K562 (cell line): Measurements from ENCODE around the gene HNRNPLL. TPM values are rescaled to one million over a fixed set of nuclear protein-coding genes. Genes with fewer than 3 reads are reported as not detected.
A peak's percentile ranks its signal among the peaks of the same experiment; 100 is the strongest.

Experiments
- ATAC-seq: fragments of 200-7000 bp; cut with Tn5 transposase; 3 replicates; pipeline ENCODE4 v1.9.1; 2020; ENCODE audit warnings: moderate library complexity
- BruUV-seq: library from RNA; stranded (reverse); fragments of 400-500 nt; replicated peaks from 2 replicates; lab custom pipeline; 2021; lab: Mats Ljungman, UMichigan
- CTCF ChIA-PET: fragments of 300-600 bp; formaldehyde crosslinking; extraction: SDS; loops from one replicate; lab custom pipeline; 2021; ENCODE audit warnings: low intra/inter-chr PET ratio; lab: Yijun Ruan, JAX
- POLR2A ChIA-PET: fragments of 300-600, 350-650 bp; sonication (Branson Sonifier 250); formaldehyde crosslinking; extraction: SDS; loops from one replicate; lab custom pipeline; 2021; ENCODE audit warnings: antibody characterized with exemption, inconsistent platforms; lab: Yijun Ruan, JAX
- DNase-seq, 4 experiments: peaks; one replicate each; pipeline versions ENCODE4 v3.0.0 to v3.0.0-alpha.2; 2011 to 2018; ENCODE audit warnings: low spot score in 3 of 4, mixed read lengths in 3 of 4; ENCODE audit errors: extremely low read depth in 1 of 4
- FAIRE-seq: peaks from 2 replicates; lab custom pipeline; 2011; peaks lifted over from hg19 to GRCh38; lab: Jason Lieb, UNC
- H2AFZ ChIP-seq: 2 replicates; pipeline ENCODE4 v1.6.0; 2011; ENCODE audit warnings: low read depth, low read length, control low read depth, inconsistent platforms
- H3K27ac ChIP-seq: fragments of 200-600 bp; 3 replicates; pipeline ENCODE4 v1.8.0; 2011; ENCODE audit warnings: low read depth, mild to moderate bottlenecking, control low read depth, inconsistent platforms, low read length, moderate library complexity, mixed read lengths; ENCODE audit errors: extremely low read depth
- H3K27me3 ChIP-seq, 2 experiments: fragments of 300-600 bp in 1 of 2; 2 replicates in 1 of 2; 3 replicates in 1 of 2; pipeline versions ENCODE4 v1.6.0 to v1.8.0; 2011; ENCODE audit warnings: inconsistent platforms in 2 of 2, low read length in 2 of 2, mild to moderate bottlenecking in 1 of 2, mixed read lengths in 1 of 2, moderate library complexity in 1 of 2; ENCODE audit not compliant: control insufficient read depth in 2 of 2, insufficient read depth in 2 of 2
- H3K36me3 ChIP-seq: fragments of 300-600 bp; 3 replicates; pipeline ENCODE4 v1.8.0; 2011; ENCODE audit warnings: mild to moderate bottlenecking, low read length, inconsistent platforms; ENCODE audit not compliant: control insufficient read depth, insufficient read depth
- H3K4me1 ChIP-seq, 2 experiments: fragments of 200-600 bp in 1 of 2; replicated peaks in 1 of 2; 2 replicates in 1 of 2; 3 replicates in 1 of 2; pipeline versions ENCODE4 v1.5.1 to v1.8.0; 2011; ENCODE audit warnings: inconsistent platforms in 2 of 2, low read length in 2 of 2, mild to moderate bottlenecking in 1 of 2, mixed read lengths in 1 of 2, moderate library complexity in 1 of 2; ENCODE audit not compliant: control insufficient read depth in 2 of 2, insufficient read depth in 2 of 2
- H3K4me2 ChIP-seq: 2 replicates; pipeline ENCODE4 v1.6.1; 2011; ENCODE audit warnings: low read length, control low read depth, inconsistent platforms, mixed read lengths; ENCODE audit not compliant: insufficient read depth
- H3K4me3 ChIP-seq: fragments of 200-600 bp; sonication (generic), shearing (Covaris generic); 2 replicates; pipeline ENCODE4 v1.5.1; 2016; ENCODE audit warnings: control low read depth, inconsistent platforms
- H3K79me2 ChIP-seq: fragments of 200-600 bp; 3 replicates; pipeline ENCODE4 v1.8.0; 2011; ENCODE audit warnings: low read length, inconsistent platforms; ENCODE audit not compliant: control insufficient read depth, insufficient read depth
- H3K9ac ChIP-seq, 2 experiments: 2 replicates each; pipeline versions ENCODE4 v1.6.0 to v1.6.1; 2011; ENCODE audit warnings: low read depth in 2 of 2, low read length in 2 of 2, control low read depth in 1 of 2, inconsistent platforms in 1 of 2, mild to moderate bottlenecking in 1 of 2, mixed read lengths in 1 of 2; ENCODE audit not compliant: insufficient read depth in 1 of 2
- H3K9me1 ChIP-seq: one replicate; pipeline ENCODE4 v1.6.0; 2011; ENCODE audit warnings: inconsistent platforms, mild to moderate bottlenecking, low read length, moderate library complexity; ENCODE audit not compliant: control insufficient read depth, insufficient read depth
- H3K9me3 ChIP-seq: replicated peaks from 2 replicates; pipeline ENCODE4 v1.5.1; 2011; ENCODE audit warnings: low read depth, low read length, inconsistent platforms; ENCODE audit not compliant: control insufficient read depth, insufficient read depth
- H4K20me1 ChIP-seq: replicated peaks from 2 replicates; pipeline ENCODE4 v1.6.1; 2011; ENCODE audit warnings: low read length, inconsistent platforms, mixed read lengths; ENCODE audit not compliant: control insufficient read depth, insufficient read depth
- ARID1B ChIP-seq: fragments of 450-650 bp; IDR thresholded peaks from 2 replicates; pipeline ENCODE4 v1.6.1; 2016; ENCODE audit warnings: antibody characterized with exemption, mild to moderate bottlenecking, inconsistent platforms
- CBFA2T2 ChIP-seq: fragments of 450-650 bp; conservative IDR thresholded peaks from 2 replicates; pipeline ENCODE4 v1.6.1; 2017; ENCODE audit warnings: mild to moderate bottlenecking
- CBFA2T3 ChIP-seq: fragments of 450-650 bp; IDR thresholded peaks from 2 replicates; pipeline ENCODE4 v1.6.1; 2017
- GABPA ChIP-seq: fragments of 200-800 bp; sonication (Bioruptor generic); conservative IDR thresholded peaks from 2 replicates; pipeline ENCODE4 v1.6.1; 2016; ENCODE audit warnings: low read depth, missing genetic modification characterization, missing compliant biosample characterization
- NR2F6 ChIP-seq: fragments of 450-650 bp; formaldehyde crosslinking; IDR thresholded peaks from 2 replicates; pipeline ENCODE4 v1.4.0; 2020; ENCODE audit warnings: mild to moderate bottlenecking
- POLR2AphosphoS2 ChIP-seq: IDR thresholded peaks from 2 replicates; pipeline ENCODE4 v1.6.1; 2012; ENCODE audit warnings: low read length, improper control_type of control experiment
- RBM22 ChIP-seq: fragments of 200-400 bp; formaldehyde crosslinking; IDR thresholded peaks from 2 replicates; pipeline ENCODE4 v1.6.1; 2018; ENCODE audit warnings: low read length, low read depth; ENCODE audit not compliant: poor library complexity, severe bottlenecking
- TAL1 ChIP-seq: fragments of 450-650 bp; IDR thresholded peaks from 2 replicates; pipeline ENCODE4 v1.6.1; 2016; ENCODE audit warnings: mild to moderate bottlenecking
- TCF3 ChIP-seq: sonication (generic); formaldehyde crosslinking; IDR thresholded peaks from 2 replicates; pipeline ENCODE4 v1.4.0; 2020; ENCODE audit warnings: mild to moderate bottlenecking, missing genetic modification reagents
- ZNF133 ChIP-seq: fragments of 250-450 bp; sonication (Bioruptor Pico); IDR thresholded peaks from 2 replicates; pipeline ENCODE4 v1.4.0; 2020; ENCODE audit warnings: mild to moderate bottlenecking
- WGBS: fragments of 100-300 bp; shearing (Covaris generic); methylation state at CpG from one replicate; pipeline ENCODE4 v1.1.6; 2016; ENCODE audit warnings: low coverage, mixed read lengths; ENCODE audit not compliant: insufficient coverage; ENCODE audit errors: missing lambda C conversion rate; 5-methylcytosine and 5-hydroxymethylcytosine counted together
- in situ Hi-C: fragments of 300-500 bp; cut with MboI; formaldehyde crosslinking; loops from 4 replicates; pipeline ENCODE4 v1.15.0; 2018; ENCODE audit warnings: inconsistent platforms, mixed read lengths
- intact Hi-C: fragments of 100-400 bp; cut with micrococcal nuclease; formaldehyde crosslinking; loops from 2 replicates; pipeline ENCODE4 v1.14.2; 2022
- polyA plus RNA-seq, 8 experiments: library from polyadenylated mRNA; depleted of rRNA in 4 of 8; stranded (reverse) in 5 of 8; unstranded in 3 of 8; fragments of >200 nt; fragmentation: Nextera tagmentation in 2 of 8; fragmentation: Illumina TruSeq in 1 of 8; extraction: Ambion mirVana in 2 of 8; extraction: Trizol in 1 of 8; gene quantifications; 2 replicates each; pipeline versions ENCODE4 v1.2.1 to v1.2.3, GENCODE V29; 2011 to 2014; ENCODE audit warnings: inconsistent platforms in 1 of 8, missing spikeins in 1 of 8
- total RNA-seq, 7 experiments: library from RNA; depleted of rRNA in 6 of 7; stranded (reverse); fragments of >200 nt in 6 of 7; fragmentation: Illumina TruSeq in 2 of 7; extraction: Trizol in 2 of 7; gene quantifications; 2 replicates each; pipeline versions ENCODE4 v1.2.1 to v1.2.3, GENCODE V29; 2011 to 2021; ENCODE audit warnings: low replicate concordance in 1 of 7
- TF ChIP-seq, protein P1 (sequence below): fragments of 450-650 bp; IDR thresholded peaks from 2 replicates; pipeline ENCODE4 v1.6.1; 2016
- TF ChIP-seq, protein P2 (sequence below): sonication (generic); IDR thresholded peaks from 2 replicates; pipeline ENCODE4 v1.6.1; 2016

HNRNPLL gene
- total and polyA plus RNA-seq, 9 of the 15 experiments (the other 6 are each of a cell fraction or from before 2014, with no cell fraction given): 19.8 to 135 (median 57.8) TPM

DNA sequence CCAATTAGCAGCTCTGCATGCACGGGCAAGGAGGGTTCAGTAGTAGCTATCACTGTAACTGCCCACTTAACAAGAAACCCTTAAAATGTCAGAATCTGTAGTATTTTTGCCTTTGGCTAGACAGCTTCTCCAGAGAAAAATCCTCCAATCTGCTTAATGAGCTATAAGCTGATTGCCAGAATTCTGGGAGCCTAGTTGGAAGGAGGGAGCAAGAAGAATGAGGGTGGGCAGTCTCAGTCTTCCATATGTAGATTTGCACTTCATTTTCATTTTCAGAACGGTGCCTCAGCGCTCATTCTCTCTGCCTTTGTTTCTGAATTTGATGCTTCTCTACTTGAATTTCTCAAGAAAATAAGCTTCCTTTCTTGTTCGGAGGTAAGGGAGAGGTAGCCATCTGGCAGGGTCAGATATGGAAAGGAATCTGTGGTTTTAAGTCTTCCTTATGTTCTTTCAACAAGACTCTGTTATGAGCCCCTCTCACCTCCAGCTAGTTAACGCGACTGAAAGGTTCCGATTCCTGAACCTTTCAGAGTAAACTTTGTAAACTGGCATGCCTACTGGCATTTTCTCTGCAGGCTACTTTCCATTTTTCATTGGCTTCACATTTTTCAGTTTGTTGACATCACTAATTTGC, 53.5 kb downstream of the HNRNPLL start:
- in situ Hi-C loops (no loop called here), intact Hi-C loops (no loop called here)
- Histone ChIP-seq H3K27me3 (no peaks in the 10 kb centered on the region), H3K4me1 (peaks cover 0 to 17% of the 10 kb centered on the region in 2 experiments; a peak in 4 of 5 replicates), H3K4me3 (no peak overlapping the region), H3K9me1 (no peaks in the 10 kb centered on the region), H4K20me1 (no peaks in the 10 kb centered on the region), H3K36me3 (no peaks in the 10 kb centered on the region; the same call in 2 of the 3 replicates), H3K27ac (no peak overlapping the region), H3K79me2 (no peaks in the 10 kb centered on the region), H3K4me2 (no peak overlapping the region), H2AFZ (no peak overlapping the region), H3K9me3 (no peaks in the 10 kb centered on the region), H3K9ac (no peak overlapping the region)
- CTCF ChIA-PET: no interaction called here
- no peak for ATAC-seq
- peak in 1 of 4 experiments; percentile 34 for DNase-seq
- no peak for FAIRE-seq
- WGBS: 18% methylated on average over 7 of the region's 7 CpGs
- BruUV-seq: no TSS peak
- POLR2A ChIA-PET: interaction anchor here (0.5 to 3.0 kb wide), 8 partner anchors 8 to 202 kb away, joined by 3 to 11 read pairs (median 3); partner anchors contain the start of gene SRSF7
- TF ChIP-seq CBFA2T2 (0 out of 2 replicates have a peak, but pooled peaks have one; percentile 12), RBM22 (no peak), GABPA (tag) (no peak), ZNF133 (CRISPR knock-in tag) (no peak), ARID1B (0 out of 2 replicates have a peak, but pooled peaks have one; percentile 9), CBFA2T3 (peak; percentile 40), TCF3 (peak; percentile 60), POLR2AphosphoS2 (peak; percentile 67; the same call in 1 of the 2 replicates), NR2F6 (CRISPR knock-in tag) (no peak), TAL1 (peak; percentile 20)
- TF ChIP-seq, protein P1, sequence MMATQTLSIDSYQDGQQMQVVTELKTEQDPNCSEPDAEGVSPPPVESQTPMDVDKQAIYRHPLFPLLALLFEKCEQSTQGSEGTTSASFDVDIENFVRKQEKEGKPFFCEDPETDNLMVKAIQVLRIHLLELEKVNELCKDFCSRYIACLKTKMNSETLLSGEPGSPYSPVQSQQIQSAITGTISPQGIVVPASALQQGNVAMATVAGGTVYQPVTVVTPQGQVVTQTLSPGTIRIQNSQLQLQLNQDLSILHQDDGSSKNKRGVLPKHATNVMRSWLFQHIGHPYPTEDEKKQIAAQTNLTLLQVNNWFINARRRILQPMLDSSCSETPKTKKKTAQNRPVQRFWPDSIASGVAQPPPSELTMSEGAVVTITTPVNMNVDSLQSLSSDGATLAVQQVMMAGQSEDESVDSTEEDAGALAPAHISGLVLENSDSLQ: 0 out of 2 replicates have a peak, but pooled peaks have one; percentile 14
- TF ChIP-seq, protein P2, sequence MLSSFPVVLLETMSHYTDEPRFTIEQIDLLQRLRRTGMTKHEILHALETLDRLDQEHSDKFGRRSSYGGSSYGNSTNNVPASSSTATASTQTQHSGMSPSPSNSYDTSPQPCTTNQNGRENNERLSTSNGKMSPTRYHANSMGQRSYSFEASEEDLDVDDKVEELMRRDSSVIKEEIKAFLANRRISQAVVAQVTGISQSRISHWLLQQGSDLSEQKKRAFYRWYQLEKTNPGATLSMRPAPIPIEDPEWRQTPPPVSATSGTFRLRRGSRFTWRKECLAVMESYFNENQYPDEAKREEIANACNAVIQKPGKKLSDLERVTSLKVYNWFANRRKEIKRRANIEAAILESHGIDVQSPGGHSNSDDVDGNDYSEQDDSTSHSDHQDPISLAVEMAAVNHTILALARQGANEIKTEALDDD: 0 out of 2 replicates have a peak, but pooled peaks have one; percentile 36
